HFF-Myc (cell line): ENCODE results near the gene OR4K15.

Experiments
- DNase-seq: peaks from one replicate; pipeline ENCODE4 v3.0.0-alpha.2; 2011; ENCODE audit warnings: low read depth; ENCODE audit errors: extremely low read depth
- H3K4me3 ChIP-seq: replicated peaks from 2 replicates; pipeline ENCODE4 v1.5.1; 2011; ENCODE audit warnings: low read depth, mild to moderate bottlenecking, control low read depth, low read length
- CTCF ChIP-seq: IDR thresholded peaks from 2 replicates; pipeline ENCODE4 v1.5.1; 2012; ENCODE audit warnings: mild to moderate bottlenecking, low read depth, low read length, control low read depth; ENCODE audit errors: missing control alignments

Gene OR4K15

GRCh38 chr14:19993438-19993837, 18.0 kb downstream of the OR4K15 start:
- DNase-seq: no peak
- TF ChIP-seq CTCF: no peak
- no peak overlapping the region for H3K4me3 ChIP-seq

- H3K4me3 ChIP-seq: no peak within 1 kb of the TSS
- DNase-seq: no peak
- TF ChIP-seq CTCF: no peak
Measured at GRCh38 chr14:20001863-20002262, 26.5 kb downstream of the OR4K15 start, which contains the start of gene OR4Q2. Gene OR4Q2 (plus strand): TSS chr14:20002163.

- no peak for TF ChIP-seq CTCF
- DNase-seq: no peak
- no peak overlapping the region for H3K4me3 ChIP-seq
Measured at GRCh38 chr14:20002319-20002718, 26.9 kb downstream of the OR4K15 start.

- no peak for DNase-seq
- H3K4me3 ChIP-seq: no peak overlapping the region
- no peak for TF ChIP-seq CTCF
Measured at GRCh38 chr14:20008156-20008555, 32.8 kb downstream of the OR4K15 start.

- TF ChIP-seq CTCF: no peak
- H3K4me3 ChIP-seq: no peak within 1 kb of the TSS
- no peak for DNase-seq
Measured at GRCh38 chr14:20019257-20019865, 44.0 kb downstream of the OR4K15 start, which contains the start of gene OR4K14. Gene OR4K14 (minus strand): TSS chr14:20019307. CDS start chr14:20015193, 4,114 bp downstream.
